Myocyte (in vitro differentiated cells): ENCODE results near the gene SRCIN1. TPM values are rescaled to one million over a fixed set of nuclear protein-coding genes. Genes with fewer than 3 reads are reported as not detected.
"Not testable (repeated sequence)": the region's sequence is repeated elsewhere in the genome, so short reads cannot be mapped to it uniquely, and the experiment has no call there.

Experiments used
- DNase-seq: peaks from one replicate; pipeline ENCODE4 v3.0.0-alpha.2; 2012; ENCODE audit warnings: low read depth
- total RNA-seq: library from RNA; depleted of rRNA; stranded (reverse); fragments of >200 nt; gene quantifications from 2 replicates; pipeline ENCODE4 v1.2.3, GENCODE V29; 2014

Gene SRCIN1
- total RNA-seq, 1 donor from 2014 or later: 0.08 TPM

DNA sequence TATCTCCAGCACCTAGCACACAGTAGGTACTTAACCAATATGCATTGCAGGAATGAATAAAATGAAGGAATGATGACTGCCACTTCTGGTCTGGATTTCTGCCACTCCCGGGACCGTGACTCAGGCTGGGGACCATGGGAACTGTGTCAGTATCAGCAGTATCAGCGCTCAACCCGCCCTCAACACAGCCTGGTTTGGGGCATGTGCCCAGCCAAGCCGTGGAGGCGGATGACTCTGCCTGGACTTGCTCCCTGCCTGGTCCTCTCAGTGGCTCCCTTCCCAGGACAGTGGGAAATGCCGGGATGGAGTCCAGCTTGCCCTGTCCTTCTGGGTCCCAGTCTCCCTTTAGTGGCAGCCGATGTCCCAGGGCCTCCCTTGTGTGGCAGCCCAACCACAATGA lies 55.1 kb downstream of the SRCIN1 start:
- peak; percentile 46 for DNase-seq

DNA sequence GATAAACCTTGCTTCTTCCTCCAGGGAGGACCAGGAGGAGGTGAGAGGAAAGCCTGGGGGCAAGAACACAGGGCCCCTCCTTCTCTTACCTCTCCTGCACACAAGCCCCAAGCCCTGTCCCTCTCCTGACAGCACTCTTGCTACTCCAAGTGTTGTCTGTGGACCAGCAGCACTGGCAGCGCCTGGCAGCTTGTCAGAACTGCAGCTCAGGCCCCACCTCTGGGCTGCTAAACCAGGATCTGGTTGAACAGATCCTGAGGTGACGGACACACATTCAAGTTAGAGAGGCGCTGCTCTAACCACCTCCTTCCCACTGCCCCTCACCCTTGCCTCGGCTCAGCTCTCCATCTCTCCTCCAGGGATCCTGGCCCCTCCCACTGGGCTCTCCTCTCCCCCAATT lies 56.5 kb downstream of the SRCIN1 start:
- no peak for DNase-seq

DNA sequence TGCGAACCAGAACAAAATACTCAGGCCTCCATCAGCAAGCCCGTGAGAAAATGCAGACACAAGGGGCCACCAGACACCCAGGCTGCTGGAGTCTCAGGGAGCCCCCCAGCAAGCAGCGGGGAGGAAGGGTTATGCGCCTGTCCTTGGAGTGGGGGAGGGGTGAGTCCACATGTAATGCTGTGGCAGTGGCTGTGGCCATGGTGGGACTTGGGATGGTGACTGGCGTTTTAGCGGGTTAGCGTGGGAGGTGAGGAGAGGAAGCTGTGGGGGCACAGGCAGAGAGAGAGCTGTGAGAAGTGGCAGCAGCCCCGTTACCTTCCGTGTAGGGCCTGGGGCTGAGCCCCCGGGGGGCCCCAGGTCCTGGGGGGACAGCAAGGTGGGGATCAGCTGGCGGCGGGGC lies 58.3 kb downstream of the SRCIN1 start:
- no peak for DNase-seq

DNA sequence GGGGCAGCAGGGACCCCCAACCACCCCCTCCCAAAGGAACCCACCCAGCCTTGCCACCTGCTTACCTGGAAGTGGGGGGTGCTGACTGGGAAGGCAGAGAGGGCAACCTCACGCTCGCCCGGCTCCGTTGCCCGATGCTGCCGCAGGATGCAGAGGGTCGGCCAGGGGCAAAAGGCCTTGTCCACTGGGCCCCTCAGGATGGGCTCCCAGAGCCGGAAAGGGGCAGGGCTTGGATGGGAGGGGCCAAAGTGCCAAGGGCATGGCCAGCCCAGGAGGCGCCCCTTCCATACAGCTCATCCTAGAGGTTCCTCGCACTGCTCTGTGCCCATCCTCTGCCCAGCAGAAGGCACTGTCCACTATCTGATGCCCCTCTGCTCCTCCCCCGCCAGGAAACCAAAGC lies 59.4 kb downstream of the SRCIN1 start:
- no peak for DNase-seq

DNA sequence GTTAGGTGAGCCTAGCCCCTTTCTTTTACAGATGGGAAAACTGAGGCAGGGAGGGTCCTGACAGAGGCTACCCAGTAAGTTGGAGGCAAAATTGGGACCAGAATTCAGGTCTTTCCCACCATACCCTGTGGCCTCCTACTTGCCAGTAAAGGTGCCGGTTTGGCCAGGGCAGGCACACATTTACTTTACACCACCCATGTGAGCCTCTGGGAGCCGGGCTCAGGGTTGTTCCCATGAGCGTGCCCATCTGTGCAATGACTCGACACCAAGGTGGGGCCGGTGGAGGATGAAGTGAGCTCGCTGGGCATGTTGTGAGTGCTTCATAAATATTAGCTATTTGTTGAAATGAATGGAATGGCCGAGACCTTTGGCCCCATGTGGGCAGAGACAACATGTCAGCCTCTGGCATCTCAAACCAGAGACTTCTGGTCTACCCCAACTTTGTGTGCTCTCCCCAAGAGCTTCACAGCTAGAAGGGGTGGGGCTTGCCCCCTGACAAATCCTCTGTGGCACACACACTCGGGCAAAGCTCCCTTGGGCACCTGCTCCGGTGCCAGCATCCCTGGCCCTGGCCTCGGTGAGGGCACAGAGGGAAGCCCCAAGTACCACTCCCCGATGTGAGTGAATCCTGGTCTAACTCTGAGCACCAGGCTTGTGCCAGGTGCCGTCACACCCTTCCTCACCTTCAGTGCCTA lies 60.1 kb downstream of the SRCIN1 start:
- DNase-seq: no peak

DNA sequence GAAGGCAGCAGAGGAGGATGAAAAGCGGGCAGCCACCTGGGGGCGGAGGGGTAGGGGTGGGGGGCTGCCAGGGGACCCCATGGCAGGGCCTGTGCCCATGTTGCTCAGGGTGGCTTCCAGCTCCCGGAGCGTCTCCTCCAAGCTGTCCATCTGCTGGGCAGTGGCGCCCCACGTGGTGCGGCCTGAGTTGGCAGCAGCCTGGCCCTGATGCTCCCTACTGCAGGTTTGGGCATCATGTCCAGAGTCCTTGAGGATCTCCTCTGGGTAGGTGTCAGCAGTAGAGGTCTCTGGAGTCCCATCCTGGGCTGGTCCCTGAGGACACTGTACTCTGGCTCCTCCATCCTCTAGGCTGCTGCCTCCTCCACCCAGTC lies 60.9 kb downstream of the SRCIN1 start:
- no peak for DNase-seq

DNA sequence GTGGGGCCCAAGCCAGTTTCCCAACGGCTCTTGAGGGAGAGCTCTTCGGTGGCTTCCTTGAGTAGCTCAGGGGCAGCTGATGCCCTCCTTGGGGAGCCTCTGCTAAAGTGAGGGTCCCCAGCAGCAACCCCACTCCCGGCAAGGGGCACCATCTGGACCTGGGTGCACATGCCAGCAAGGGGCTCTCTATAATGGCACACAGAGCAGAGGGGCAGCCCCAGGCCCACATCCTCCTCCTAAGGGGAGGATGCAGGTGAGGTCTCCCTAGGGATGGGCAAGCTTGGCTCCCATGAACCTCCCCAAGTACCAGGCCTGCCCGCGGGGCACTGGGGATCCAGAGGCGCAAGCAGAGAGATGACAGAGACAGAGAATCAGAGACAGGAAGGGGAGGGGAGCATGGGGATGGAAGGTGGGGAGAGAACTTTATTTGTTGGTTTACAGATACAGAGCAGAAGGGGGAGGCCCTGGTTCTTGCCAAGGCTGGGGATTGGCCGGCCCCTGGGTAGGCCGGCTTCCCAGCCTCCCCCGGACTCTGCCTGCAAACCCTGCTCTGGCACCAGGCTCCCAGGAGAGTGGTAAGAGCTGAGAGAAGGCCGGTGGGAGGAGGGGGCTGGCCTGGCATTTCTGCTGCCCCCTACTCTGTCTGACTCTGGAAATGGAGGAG lies 61.4 kb downstream of the SRCIN1 start:
- no peak for DNase-seq

DNA sequence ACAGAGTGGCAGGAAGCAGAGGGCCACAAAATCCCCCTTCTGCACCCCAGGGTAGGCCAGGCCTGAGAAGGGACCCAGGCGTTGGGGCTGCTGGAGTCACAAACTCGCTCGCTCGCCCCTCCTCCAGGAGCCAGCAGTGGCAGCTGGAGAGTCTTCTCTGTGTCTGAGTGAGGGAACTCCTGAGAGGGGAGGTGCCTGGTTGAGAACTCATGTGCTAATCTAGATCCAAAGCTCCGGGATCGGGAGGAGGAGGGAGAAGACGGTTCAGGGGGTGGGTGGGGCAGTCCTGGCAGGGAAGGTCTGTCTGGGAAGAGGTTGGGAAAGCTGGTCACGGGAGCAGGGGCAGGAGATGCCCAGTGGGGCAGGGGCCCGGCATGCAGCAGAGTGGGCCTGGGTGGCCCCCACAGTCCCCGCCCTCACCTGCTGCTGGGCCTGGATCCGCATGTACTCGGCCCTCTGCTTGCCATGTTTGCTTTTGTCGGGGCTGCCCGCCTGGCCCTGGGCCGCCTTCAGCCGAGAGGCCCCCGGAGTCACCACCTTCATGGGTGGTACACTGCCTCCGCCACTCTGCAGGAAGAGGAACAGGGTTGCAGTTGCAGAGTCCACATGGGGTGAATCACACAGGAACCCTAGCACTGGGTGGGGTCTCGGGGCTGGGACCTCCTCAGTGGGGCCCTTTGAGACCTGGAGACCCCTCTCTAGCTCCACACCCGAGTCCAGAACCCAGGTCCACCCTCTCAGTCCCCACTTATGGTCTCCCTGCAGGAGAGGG lies 62.2 kb downstream of the SRCIN1 start:
- no peak for DNase-seq

DNA sequence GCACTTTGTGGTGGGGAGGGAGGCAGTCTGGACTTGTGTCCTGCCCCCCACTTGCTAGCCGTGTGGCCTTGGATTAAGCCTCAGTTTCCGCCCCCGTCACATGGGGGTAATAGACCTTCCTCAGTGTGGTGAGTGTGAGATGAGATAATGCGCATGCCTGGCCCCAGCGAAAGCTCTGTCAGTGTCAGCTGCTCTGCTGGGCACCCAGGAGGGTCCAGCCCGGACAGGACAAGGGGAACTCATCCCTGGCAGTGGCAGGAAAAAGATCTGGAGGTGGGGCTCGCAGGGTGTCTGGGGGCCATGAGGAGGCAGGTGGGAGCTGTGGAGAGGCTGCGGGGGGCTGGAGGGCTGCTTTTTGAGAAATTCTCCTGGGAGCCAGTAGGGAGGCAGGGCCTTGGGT lies 63.5 kb downstream of the SRCIN1 start:
- DNase-seq: no peak

DNA sequence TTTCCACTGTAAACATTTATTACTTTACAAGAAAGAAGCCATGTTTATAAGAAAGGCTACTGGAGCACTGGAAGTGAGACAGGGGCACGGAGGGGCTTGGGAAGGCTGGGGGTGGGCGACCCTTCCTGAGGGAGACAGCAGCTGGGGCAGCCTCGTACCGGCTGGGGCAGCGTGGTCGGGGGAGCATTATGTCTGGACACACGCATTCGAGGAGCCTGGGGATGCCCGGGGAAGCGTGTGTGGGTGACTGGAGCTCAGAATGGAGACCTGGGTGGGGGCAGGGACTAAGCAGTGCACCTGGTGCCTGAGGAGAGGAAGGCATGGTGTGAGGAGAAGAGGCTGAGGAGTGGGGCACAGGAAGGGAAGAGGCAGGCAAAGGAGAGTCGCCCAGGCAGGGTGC lies 64.5 kb downstream of the SRCIN1 start:
- DNase-seq: no peak

DNA sequence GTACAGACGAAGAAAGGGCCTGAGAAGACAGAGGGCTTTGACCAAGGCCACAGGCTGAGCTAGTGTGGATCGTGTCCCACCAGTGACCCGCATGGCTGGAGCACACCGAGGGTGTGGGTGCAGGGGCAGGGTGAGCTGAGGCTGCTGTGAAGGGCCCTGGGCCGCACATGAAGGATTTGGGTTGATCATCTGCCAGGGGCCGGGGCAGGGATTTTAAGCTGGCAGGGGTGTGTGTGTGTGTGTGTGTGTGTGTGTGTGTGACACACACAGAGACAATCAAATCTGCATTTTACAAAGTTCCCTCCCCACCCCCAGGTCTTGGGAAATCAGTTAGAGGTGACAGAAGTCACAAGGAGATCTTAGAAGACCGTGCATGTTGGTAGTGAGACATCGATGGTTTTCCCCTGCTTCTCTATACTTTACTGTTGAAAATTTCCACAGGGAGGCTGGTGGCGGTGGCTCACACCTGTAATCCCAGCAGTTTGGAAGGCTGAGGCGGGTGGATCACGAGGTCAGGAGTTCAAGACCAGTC lies 65.2 kb downstream of the SRCIN1 start:
- DNase-seq: no peak

DNA sequence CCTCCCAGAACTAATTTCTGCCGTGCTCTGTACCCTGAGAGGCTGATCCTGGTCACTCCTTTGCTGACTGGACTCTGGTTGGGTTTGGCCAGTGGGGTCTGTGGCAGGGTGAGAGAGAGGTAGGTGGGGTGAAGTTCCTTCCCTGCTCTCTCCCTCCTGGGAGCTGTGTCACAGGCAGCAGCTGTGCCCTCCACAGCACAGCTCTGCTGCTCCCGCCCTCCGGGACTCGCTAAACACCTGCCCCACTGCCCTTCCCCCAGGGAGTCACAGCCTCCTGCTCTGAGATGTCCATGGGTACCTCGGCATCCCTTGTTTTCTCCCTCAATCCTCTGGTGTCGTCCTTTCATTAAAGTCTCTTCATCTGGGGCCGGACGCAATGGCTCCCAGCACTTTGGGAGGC lies 66.4 kb downstream of the SRCIN1 start:
- peak; percentile 31 for DNase-seq

DNA sequence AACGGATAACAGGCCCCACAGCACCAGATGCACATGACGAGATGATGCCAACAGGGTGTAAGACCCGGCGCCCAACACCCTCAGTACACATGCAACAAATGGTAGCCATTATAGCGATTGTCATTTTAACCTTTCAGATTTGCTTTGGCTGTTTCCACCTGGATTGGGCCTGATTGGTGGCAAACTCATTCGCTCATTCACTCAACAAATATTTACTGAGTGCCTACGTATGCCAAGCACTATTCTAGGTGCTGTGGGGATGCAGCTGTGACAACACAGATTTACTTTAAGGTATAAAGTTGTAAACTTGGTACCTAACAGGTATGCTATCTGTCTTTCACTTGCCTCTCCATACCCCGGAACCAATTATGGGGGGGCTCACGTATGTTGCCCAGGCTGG lies 66.8 kb downstream of the SRCIN1 start:
- no peak for DNase-seq

DNA sequence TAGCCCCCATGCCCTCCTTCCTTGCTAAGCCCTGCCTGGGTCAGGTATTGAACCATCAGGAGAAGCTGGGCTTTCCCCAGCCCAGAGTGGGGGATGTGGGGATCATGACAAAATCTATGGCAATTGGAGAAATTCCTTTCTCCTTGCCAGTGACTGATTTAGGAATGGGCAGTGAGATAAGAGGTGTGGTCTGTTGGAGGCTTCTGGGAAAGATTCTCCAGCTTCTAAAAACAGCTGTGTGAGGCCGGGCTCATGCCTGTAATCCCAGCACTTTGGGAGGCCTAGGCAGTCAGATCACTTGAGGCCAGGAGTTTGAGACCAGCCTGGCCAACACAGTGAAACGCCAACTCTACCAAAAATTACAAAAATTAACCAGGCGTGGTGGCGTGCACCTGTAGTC lies 69.1 kb downstream of the SRCIN1 start:
- peak; percentile 42 for DNase-seq

DNA sequence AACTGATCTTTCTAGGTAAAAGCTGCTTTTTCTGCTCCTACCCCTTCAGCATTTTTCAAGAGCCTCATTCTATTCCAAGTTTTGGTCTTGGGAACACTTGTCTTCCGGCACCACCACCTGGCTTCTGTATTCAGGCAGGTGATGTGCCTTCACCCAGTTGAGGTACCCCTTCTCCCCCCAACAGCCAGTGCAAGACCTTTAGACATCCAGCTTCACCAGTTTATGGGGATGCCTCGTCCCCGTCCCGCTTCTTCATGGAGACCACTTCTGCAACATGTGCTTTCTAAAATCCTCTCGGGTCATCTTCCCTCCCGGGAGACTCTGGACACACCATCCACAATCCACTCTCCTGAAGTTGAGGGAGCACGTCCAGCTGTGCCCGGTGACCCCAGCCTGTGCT lies 69.9 kb downstream of the SRCIN1 start:
- DNase-seq: no peak

DNA sequence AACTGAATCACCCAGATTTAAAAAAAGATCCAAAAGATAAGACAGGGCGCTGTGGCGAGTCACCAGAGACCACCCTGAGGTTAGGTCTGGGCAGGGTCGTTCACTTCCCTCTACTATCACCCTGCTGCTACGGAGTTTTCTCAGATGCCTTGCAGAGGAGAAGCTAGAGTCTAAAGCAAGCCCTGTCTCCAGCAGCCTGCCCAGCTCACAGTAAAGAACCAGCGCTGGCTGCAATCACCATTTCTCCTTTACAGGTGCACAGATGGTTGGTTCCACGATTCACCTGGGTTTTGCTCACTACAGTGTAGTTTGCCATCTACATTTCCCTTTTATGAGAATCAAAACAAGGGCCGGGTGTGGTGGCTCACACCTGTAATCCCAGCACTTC lies 71.3 kb downstream of the SRCIN1 start:
- no peak for DNase-seq

DNA sequence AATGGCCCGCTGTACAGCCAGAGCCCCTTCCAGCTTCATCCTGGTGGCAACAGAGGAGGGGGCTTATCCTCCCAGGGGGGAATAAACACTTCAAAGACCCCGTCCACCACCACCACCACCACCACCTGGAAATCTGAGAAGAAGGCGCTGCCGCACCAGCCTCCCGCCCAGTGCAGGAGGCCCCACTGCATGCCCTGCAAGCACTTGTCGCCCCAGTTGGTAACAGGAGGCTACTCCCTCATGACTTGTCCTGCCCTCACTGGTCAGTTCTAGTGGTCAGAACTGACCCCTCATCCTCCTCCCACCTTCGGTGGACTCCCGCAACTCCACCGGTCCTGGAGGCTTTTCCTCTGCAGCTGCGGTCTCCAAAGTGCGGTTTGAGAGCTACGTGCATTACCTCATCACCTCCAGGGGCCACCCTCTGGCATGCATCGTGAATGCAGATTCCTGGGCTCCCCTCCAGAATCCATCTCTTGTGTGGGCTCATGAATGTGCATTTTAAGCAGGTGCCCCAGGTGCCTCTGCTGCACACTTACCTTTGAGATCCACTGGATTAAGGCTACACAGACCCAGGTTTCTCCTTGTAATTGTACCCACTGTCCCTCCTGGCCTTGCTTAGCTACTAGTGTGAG lies 71.8 kb downstream of the SRCIN1 start:
- no peak for DNase-seq

DNA sequence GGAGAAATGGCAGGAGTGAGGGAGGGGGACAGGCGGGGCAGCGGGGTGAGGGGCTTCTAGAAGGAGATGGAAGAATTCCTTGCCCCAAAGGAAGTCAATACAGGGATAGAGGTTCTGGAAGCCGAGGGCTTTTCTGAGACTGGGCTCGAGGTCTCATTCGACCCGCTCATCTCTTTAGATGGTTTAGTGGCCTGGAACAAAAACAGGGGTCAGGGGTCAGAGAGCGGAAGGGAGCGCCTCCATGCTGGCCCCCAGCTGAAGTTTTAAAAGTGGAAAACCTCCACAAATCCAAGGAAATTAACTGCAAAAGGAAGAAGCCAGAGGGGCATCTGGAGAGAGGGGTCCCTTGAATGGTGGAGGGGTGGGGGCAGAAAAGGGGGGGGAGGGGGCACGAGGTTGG lies 72.5 kb downstream of the SRCIN1 start:
- DNase-seq: no peak

DNA sequence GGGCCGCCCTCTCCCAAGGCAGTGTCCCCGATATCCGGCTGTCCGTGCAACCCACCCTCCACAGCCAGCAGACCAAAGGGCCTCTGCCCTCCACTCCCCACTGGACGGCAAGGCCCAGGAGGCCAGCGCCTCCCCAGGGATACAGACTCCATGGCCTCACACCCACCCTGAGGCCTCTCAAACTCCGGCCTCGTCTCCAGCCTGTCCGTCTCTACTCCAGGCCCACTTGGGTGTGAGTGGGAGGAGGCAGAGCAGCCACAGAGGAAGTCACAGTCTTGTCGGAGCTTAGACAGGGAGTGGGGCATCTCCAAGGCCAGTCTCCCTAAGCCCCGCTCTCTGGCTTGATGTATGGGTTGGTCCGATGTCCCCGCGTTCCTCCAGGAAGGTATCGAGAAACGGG lies 73.3 kb downstream of the SRCIN1 start:
- DNase-seq: no peak

DNA sequence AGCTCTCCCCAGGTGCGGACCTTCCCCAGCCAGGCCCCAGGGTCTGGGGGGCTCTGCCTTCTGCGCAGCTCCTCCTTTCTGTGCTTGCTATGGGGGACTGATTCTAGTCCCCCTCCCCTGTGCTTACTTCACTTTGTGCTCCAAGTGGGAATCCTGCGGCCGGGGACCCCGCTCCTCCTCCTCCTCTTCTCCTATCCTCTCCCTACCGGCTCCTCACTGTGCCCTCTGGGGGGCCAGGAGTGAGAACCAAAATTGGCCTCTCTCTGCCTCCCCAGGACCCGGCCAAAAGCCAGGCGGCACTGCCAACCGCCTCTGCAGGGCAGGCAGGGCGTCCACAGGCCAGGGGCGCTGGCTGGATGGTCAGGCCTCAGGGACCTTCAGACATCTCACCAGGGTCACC lies 74.0 kb downstream of the SRCIN1 start:
- not testable (repeated sequence) for DNase-seq

DNA sequence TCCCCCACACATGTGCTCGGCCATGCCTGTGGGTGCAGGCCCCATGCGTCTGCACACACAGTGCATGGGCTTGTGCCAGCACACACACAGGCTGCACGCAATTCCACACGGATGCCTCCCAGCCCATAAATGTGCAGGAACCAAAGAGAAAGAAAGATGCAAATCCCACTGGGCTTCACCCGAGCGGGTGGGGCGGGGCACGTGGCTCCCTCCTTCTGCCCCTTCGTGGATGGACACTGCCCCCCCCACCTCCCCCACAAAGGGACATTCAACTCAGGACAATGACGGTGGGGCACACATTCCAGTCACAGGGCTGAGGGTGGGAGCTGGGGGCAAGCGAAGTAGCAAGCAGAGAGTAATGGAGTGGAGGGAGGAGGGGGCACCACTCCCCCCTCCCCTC lies 74.9 kb downstream of the SRCIN1 start:
- DNase-seq: not testable (repeated sequence)

DNA sequence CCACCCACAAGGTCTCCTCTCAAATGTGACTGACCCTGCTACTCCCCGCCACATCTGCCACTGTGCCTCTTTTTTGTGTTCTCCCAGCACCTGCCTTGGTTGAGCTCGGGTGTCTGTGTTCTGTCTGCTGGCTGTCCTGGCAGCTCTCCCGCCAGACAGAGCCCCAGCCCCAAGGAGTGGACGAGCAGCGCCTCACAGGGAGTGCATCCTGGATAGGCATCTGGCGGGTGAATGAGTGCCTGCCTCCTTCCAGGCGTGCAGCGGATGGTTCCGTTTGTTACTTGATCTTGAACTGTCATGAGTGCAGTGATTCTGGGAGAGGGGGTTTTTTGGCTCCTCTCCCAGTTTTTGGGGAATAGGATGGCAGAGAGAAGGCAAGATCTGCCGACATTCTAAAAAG lies 77.6 kb downstream of the SRCIN1 start:
- not testable (repeated sequence) for DNase-seq
